Measurements from ENCODE around the gene DLX6.

The DLX6 gene

DNA sequence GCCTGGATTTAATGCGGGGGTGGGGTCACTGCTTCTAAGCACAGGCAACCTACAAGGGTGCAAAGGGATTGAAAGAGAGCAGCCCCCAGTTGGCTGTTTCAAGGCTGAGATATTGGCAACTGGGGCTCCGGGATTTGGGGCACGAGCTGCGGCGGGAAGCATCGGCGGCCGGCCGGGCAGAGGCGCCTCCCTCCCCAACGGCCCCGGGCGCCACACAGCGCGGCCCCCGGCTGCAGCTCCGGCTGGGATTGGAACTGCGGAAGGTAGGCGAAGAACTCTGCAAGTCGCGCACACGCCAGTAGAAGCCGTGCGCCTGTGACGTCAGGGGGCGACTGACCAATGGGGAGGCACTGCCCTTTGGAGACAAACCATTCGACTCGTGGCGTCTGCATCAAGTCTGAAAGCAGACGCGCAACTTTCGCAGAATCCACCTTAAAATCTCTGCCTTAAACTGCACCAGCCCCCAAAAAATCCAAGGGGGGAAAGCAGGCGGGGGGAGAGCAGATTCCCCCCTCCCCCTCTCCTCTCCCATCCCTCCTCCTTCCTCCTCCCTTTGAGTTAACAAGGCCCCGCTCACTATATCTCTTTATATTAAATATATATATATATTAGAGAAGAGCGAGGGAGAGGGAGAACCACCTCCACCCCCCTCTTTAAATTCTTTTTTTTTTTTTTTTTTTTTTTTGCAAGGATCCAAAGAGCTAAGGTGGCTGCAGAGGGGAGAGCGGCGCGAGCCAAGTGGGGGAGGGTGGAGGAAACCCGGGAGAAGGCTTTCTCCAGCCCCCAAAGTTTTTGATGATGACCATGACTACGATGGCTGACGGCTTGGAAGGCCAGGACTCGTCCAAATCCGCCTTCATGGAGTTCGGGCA lies at the start of gene DLX6:
Gene DLX6 (plus strand): TSS at position 371 of the 872 bp plus-strand sequence. CDS start 425 bp downstream, at position 796.
- peak; percentile 67 for DNase-seq (ENCODE audit: low spot score)
- TF ChIP-seq, protein P1, sequence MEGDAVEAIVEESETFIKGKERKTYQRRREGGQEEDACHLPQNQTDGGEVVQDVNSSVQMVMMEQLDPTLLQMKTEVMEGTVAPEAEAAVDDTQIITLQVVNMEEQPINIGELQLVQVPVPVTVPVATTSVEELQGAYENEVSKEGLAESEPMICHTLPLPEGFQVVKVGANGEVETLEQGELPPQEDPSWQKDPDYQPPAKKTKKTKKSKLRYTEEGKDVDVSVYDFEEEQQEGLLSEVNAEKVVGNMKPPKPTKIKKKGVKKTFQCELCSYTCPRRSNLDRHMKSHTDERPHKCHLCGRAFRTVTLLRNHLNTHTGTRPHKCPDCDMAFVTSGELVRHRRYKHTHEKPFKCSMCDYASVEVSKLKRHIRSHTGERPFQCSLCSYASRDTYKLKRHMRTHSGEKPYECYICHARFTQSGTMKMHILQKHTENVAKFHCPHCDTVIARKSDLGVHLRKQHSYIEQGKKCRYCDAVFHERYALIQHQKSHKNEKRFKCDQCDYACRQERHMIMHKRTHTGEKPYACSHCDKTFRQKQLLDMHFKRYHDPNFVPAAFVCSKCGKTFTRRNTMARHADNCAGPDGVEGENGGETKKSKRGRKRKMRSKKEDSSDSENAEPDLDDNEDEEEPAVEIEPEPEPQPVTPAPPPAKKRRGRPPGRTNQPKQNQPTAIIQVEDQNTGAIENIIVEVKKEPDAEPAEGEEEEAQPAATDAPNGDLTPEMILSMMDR (IDR thresholded peaks at IDR 0.05; ENCODE audit: extremely low read depth, missing control alignments): no peak

GRCh38 chr7:96959135-96959534 lies 46.2 kb upstream of the DLX6 start:
- TF ChIP-seq, protein P1 (IDR thresholded peaks at IDR 0.05; ENCODE audit: extremely low read depth, missing control alignments): no peak
- DNase-seq (ENCODE audit: low spot score): no peak

DNA sequence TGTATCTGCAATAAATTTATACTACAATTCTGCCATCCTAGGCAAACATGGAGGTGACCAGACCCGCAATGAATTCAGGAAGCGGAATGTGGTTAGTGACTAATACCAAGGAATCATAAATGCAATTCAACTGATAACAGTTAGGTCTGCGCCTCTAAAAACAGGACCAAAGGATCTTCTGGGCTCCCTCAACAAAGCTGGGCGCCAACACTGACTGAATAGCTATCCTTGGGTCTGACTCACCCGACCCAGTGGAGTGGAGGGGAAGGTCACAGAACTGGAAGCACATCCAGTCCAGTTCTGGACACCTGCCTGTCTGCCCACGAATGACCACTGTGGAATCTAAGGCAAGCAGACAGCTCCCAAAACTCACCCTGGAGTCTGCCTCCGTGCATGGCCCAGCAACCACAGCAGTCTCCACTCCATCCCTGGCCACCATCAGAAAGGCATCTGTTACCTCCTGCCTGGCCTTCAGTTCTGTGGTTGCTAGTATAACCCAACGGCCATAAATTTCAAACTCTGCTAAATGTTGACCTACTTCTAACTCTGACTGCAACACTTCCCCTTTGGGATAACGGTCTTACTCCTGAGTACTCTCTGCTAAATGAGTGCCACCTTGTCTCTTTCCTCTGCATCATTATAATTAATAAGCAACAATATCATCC lies 43.0 kb upstream of the DLX6 start:
- TF ChIP-seq, protein P1 (IDR thresholded peaks at IDR 0.05; ENCODE audit: extremely low read depth, missing control alignments): no peak
- no peak for DNase-seq (ENCODE audit: low spot score)

GRCh38 chr7:96968981-96969380 lies 36.4 kb upstream of the DLX6 start:
- DNase-seq (ENCODE audit: low spot score): no peak
- TF ChIP-seq, protein P1 (IDR thresholded peaks at IDR 0.05; ENCODE audit: extremely low read depth, missing control alignments): no peak

DNA sequence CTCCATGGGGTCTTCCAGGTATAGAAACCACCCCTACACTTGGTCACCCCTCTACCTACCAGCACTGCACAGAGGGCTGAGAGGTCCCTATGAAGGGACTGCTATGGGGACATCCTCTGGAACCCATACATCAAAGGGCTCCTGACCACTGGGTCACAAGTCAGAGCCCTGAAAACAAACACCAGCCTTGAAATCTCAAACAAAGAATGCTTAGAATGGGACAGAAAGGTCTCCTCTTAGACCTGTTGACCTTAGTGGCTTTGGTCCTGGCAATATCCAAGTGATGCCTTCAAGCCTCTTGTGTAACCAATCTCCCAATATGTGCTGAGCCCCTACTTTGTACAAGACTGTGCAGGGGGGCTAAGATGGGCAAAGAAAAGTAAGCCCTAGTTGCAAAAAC lies 34.6 kb upstream of the DLX6 start:
- no peak for DNase-seq (ENCODE audit: low spot score)
- TF ChIP-seq, protein P1 (IDR thresholded peaks at IDR 0.05; ENCODE audit: extremely low read depth, missing control alignments): no peak

DNA sequence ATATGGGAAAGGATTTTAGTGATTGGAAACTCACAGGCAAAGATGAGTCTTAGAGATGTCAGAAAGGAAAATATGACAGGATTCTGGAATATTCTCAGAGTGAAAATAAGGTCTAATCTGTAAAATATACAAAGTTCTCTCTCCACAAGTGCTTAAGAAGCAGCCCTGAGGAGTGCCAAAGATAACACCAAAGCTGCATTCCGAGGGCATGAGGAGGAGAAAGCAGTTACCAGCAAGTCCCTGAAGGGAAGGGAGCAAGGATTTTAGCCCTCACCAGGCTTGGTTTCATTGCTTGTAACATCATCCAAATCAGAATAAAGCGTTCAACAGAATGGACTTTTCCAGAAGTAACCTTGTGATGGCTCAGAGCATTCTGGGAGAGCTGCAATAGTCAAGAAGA lies 31.4 kb upstream of the DLX6 start:
- no peak for DNase-seq (ENCODE audit: low spot score)
- TF ChIP-seq, protein P1 (IDR thresholded peaks at IDR 0.05; ENCODE audit: extremely low read depth, missing control alignments): no peak

- TF ChIP-seq, protein P1 (IDR thresholded peaks at IDR 0.05; ENCODE audit: extremely low read depth, missing control alignments): no peak
- DNase-seq (ENCODE audit: low spot score): no peak
Measured at GRCh38 chr7:96976106-96976505, 29.2 kb upstream of the DLX6 start.

Measured in GM20000 (cell line).